WTC11 (cell line): Measurements from ENCODE around the gene POLR3B. TPM values are rescaled to one million over a fixed set of nuclear protein-coding genes. Genes with fewer than 3 reads are reported as not detected.

Experiments used
- ATAC-seq: fragments of 200-7000 bp; cut with Tn5 transposase; 2 replicates; pipeline ENCODE4 v1.10.0; 2021; ENCODE audit warnings: mild to moderate bottlenecking, moderate library complexity
- CTCF ChIA-PET: fragments of 300-600 bp; sonication (Branson Sonifier 250); formaldehyde crosslinking; loops from one replicate; lab custom pipeline; 2021; ENCODE audit warnings: antibody characterized with exemption; lab: Charles Lee
- POLR2A ChIA-PET: fragments of 350-600 bp; sonication (Branson Sonifier 250); formaldehyde crosslinking; loops from one replicate; lab custom pipeline; 2021; ENCODE audit warnings: antibody characterized with exemption; lab: Charles Lee
- DNase-seq: peaks from one replicate; pipeline ENCODE4 v3.0.0; 2021; ENCODE audit warnings: low spot score
- H3K27ac Mint-ChIP-seq: 2 replicates; pipeline ENCODE4 v1.8.0; 2021; ENCODE audit warnings: mixed read lengths
- H3K27me3 Mint-ChIP-seq: 2 replicates; pipeline ENCODE4 v1.8.0; 2021; ENCODE audit warnings: low read depth, mild to moderate bottlenecking, moderate library complexity, mixed read lengths
- H3K36me3 Mint-ChIP-seq: 2 replicates; pipeline ENCODE4 v1.8.0; 2021; ENCODE audit warnings: mixed read lengths
- H3K4me1 Mint-ChIP-seq: 2 replicates; pipeline ENCODE4 v1.8.0; 2022; ENCODE audit warnings: mixed read lengths
- H3K4me3 Mint-ChIP-seq: 2 replicates; pipeline ENCODE4 v1.8.0; 2021; ENCODE audit warnings: mild to moderate bottlenecking, moderate library complexity, mixed read lengths
- H3K9me3 Mint-ChIP-seq: 2 replicates; pipeline ENCODE4 v1.8.0; 2021; ENCODE audit warnings: mixed read lengths
- ESRRA ChIP-seq: sonication (generic); formaldehyde crosslinking; IDR thresholded peaks from 2 replicates; pipeline ENCODE4 v1.8.1; 2022; ENCODE audit warnings: mild to moderate bottlenecking, missing genetic modification reagents, borderline replicate concordance
- GRHL2 ChIP-seq: fragments of 250-450 bp; sonication (Bioruptor Pico); IDR thresholded peaks from 2 replicates; pipeline ENCODE4 v1.8.0; 2022; ENCODE audit warnings: mild to moderate bottlenecking, moderate library complexity; ENCODE audit not compliant: insufficient replicate concordance, severe bottlenecking
- KAT7 ChIP-seq: sonication (generic); formaldehyde crosslinking; IDR thresholded peaks from 2 replicates; pipeline ENCODE4 v1.8.1; 2023; ENCODE audit warnings: missing genetic modification reagents, mild to moderate bottlenecking, borderline replicate concordance
- PRRX2 ChIP-seq: fragments of 250-450 bp; sonication (Bioruptor Pico); IDR thresholded peaks from 2 replicates; pipeline ENCODE4 v1.8.0; 2021; ENCODE audit warnings: mild to moderate bottlenecking
- RELA ChIP-seq: sonication (generic); formaldehyde crosslinking; IDR thresholded peaks from 2 replicates; pipeline ENCODE4 v1.8.1; 2022; ENCODE audit warnings: missing genetic modification reagents, mild to moderate bottlenecking, borderline replicate concordance
- SMAD4 ChIP-seq: sonication (generic); formaldehyde crosslinking; IDR thresholded peaks from 2 replicates; pipeline ENCODE4 v1.8.0; 2022; ENCODE audit warnings: mild to moderate bottlenecking, missing genetic modification reagents
- TCF7 ChIP-seq: sonication (generic); formaldehyde crosslinking; IDR thresholded peaks from 2 replicates; pipeline ENCODE4 v1.8.0; 2022; ENCODE audit warnings: mild to moderate bottlenecking, low read depth, missing genetic modification reagents, moderate library complexity
- TEAD4 ChIP-seq: sonication (generic); formaldehyde crosslinking; IDR thresholded peaks from 2 replicates; pipeline ENCODE4 v1.8.0; 2022; ENCODE audit warnings: mild to moderate bottlenecking, missing genetic modification reagents
- TP53 ChIP-seq: sonication (generic); formaldehyde crosslinking; IDR thresholded peaks from 2 replicates; pipeline ENCODE4 v1.8.1; 2023; ENCODE audit warnings: mild to moderate bottlenecking, missing genetic modification reagents
- ZNF263 ChIP-seq: sonication (generic); formaldehyde crosslinking; IDR thresholded peaks from 2 replicates; pipeline ENCODE4 v1.8.1; 2022; ENCODE audit warnings: low read depth, mild to moderate bottlenecking, moderate library complexity, missing genetic modification reagents
- total RNA-seq: library from RNA; stranded (reverse); gene quantifications from 3 replicates; pipeline ENCODE4 v1.2.3, GENCODE V29; 2021
- TF ChIP-seq, protein P1 (sequence below): sonication (generic); formaldehyde crosslinking; IDR thresholded peaks from 2 replicates; pipeline ENCODE4 v1.8.0; 2023; ENCODE audit warnings: missing genetic modification reagents, mild to moderate bottlenecking, borderline replicate concordance
- TF ChIP-seq, protein P2 (sequence below): sonication (generic); formaldehyde crosslinking; IDR thresholded peaks from 2 replicates; pipeline ENCODE4 v1.8.0; 2022; ENCODE audit warnings: mild to moderate bottlenecking, missing genetic modification reagents
- TF ChIP-seq, protein P3 (sequence below): sonication (generic); formaldehyde crosslinking; conservative IDR thresholded peaks from 2 replicates; pipeline ENCODE4 v1.8.1; 2022; ENCODE audit warnings: mild to moderate bottlenecking, missing genetic modification reagents
- TF ChIP-seq, protein P4 (sequence below): sonication (generic); formaldehyde crosslinking; IDR thresholded peaks from 2 replicates; pipeline ENCODE4 v1.8.1; 2023; ENCODE audit warnings: mild to moderate bottlenecking, missing genetic modification reagents, moderate library complexity
- TF ChIP-seq, protein P5 (sequence below): fragments of 250-450 bp; sonication (Bioruptor Pico); IDR thresholded peaks from 2 replicates; pipeline ENCODE4 v1.9.0; 2021; ENCODE audit warnings: mild to moderate bottlenecking
- TF ChIP-seq, protein P6 (sequence below): fragments of 250-450 bp; sonication (Bioruptor Pico); IDR thresholded peaks from 2 replicates; pipeline ENCODE4 v1.9.0; 2021; ENCODE audit warnings: mild to moderate bottlenecking, borderline replicate concordance

POLR3B gene
- total RNA-seq, 1 experiment from 2014 or later, result 9.0 TPM

DNA sequence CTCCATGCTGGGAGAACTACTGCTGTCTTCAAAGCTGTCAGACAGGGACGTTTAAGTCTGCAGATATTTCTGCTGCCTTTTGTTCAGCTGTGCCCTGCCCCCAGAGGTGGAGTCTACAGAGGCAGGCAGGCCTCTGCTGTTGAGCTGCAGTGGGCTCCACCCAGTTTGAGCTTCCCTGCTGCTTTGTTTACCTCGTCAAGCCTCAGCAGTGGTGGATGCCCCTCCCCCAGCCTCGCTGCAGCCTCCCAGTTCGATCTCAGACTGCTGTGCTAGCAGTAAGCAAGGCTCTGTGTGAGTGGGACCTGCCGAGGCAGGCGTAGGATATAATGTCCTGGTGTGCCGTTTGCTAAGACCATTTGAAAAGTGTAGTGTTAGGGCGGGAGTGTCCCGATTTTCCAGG lies 193.9 kb downstream of the POLR3B start (continued):
- TF ChIP-seq, protein P1, sequence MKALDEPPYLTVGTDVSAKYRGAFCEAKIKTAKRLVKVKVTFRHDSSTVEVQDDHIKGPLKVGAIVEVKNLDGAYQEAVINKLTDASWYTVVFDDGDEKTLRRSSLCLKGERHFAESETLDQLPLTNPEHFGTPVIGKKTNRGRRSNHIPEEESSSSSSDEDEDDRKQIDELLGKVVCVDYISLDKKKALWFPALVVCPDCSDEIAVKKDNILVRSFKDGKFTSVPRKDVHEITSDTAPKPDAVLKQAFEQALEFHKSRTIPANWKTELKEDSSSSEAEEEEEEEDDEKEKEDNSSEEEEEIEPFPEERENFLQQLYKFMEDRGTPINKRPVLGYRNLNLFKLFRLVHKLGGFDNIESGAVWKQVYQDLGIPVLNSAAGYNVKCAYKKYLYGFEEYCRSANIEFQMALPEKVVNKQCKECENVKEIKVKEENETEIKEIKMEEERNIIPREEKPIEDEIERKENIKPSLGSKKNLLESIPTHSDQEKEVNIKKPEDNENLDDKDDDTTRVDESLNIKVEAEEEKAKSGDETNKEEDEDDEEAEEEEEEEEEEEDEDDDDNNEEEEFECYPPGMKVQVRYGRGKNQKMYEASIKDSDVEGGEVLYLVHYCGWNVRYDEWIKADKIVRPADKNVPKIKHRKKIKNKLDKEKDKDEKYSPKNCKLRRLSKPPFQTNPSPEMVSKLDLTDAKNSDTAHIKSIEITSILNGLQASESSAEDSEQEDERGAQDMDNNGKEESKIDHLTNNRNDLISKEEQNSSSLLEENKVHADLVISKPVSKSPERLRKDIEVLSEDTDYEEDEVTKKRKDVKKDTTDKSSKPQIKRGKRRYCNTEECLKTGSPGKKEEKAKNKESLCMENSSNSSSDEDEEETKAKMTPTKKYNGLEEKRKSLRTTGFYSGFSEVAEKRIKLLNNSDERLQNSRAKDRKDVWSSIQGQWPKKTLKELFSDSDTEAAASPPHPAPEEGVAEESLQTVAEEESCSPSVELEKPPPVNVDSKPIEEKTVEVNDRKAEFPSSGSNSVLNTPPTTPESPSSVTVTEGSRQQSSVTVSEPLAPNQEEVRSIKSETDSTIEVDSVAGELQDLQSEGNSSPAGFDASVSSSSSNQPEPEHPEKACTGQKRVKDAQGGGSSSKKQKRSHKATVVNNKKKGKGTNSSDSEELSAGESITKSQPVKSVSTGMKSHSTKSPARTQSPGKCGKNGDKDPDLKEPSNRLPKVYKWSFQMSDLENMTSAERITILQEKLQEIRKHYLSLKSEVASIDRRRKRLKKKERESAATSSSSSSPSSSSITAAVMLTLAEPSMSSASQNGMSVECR, result no peak
- no peak for TF ChIP-seq SMAD4 (CRISPR knock-in tag)
- TF ChIP-seq ESRRA (CRISPR knock-in tag), result no peak
- no peak for TF ChIP-seq KAT7 (CRISPR knock-in tag)
- no peak for TF ChIP-seq TCF7 (CRISPR knock-in tag)
- no peak for TF ChIP-seq ZNF263 (CRISPR knock-in tag)
- TF ChIP-seq, protein P2, sequence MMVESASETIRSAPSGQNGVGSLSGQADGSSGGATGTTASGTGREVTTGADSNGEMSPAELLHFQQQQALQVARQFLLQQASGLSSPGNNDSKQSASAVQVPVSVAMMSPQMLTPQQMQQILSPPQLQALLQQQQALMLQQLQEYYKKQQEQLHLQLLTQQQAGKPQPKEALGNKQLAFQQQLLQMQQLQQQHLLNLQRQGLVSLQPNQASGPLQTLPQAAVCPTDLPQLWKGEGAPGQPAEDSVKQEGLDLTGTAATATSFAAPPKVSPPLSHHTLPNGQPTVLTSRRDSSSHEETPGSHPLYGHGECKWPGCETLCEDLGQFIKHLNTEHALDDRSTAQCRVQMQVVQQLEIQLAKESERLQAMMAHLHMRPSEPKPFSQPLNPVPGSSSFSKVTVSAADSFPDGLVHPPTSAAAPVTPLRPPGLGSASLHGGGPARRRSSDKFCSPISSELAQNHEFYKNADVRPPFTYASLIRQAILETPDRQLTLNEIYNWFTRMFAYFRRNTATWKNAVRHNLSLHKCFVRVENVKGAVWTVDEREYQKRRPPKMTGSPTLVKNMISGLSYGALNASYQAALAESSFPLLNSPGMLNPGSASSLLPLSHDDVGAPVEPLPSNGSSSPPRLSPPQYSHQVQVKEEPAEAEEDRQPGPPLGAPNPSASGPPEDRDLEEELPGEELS (CRISPR knock-in tag), result no peak
- TF ChIP-seq PRRX2 (CRISPR knock-in tag), result no peak

DNA sequence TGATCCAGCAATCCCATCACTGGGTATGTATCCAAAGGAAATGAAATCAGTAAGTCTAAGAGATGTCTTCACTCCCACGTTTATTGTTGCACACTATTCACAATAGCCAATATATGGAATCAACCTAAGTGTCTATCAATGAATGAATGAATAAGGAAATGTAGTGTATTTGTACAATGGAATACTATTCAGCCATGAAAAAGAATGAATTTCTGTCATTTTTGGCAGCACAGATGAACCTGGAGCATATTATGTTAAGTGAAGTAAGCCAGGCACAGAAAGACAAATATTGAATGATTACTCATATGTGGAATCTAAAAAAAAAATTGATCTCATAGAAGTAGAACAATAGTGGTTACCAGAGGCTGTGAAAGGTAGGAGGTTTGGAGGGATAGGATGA lies 194.7 kb downstream of the POLR3B start:
- no peak for DNase-seq
- Mint-ChIP-seq H3K4me1 (no peaks in the 10 kb centered on the region), H3K27ac (no peak overlapping the region), H3K36me3 (peaks cover 30% of the 10 kb centered on the region), H3K9me3 (peaks cover 47% of the 10 kb centered on the region), H3K27me3 (peaks cover 27% of the 10 kb centered on the region), H3K4me3 (no peak overlapping the region)
- no peak for ATAC-seq
- TF ChIP-seq TP53 (CRISPR knock-in tag) (no peak), GRHL2 (CRISPR knock-in tag) (no peak), TEAD4 (no peak), RELA (CRISPR knock-in tag) (no peak), ESRRA (CRISPR knock-in tag) (no peak), PRRX2 (CRISPR knock-in tag) (no peak)
- TF ChIP-seq, protein P3, sequence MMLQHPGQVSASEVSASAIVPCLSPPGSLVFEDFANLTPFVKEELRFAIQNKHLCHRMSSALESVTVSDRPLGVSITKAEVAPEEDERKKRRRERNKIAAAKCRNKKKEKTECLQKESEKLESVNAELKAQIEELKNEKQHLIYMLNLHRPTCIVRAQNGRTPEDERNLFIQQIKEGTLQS (CRISPR knock-in tag), result no peak
- TF ChIP-seq, protein P4, sequence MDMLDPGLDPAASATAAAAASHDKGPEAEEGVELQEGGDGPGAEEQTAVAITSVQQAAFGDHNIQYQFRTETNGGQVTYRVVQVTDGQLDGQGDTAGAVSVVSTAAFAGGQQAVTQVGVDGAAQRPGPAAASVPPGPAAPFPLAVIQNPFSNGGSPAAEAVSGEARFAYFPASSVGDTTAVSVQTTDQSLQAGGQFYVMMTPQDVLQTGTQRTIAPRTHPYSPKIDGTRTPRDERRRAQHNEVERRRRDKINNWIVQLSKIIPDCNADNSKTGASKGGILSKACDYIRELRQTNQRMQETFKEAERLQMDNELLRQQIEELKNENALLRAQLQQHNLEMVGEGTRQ, result no peak
- TF ChIP-seq, protein P5, sequence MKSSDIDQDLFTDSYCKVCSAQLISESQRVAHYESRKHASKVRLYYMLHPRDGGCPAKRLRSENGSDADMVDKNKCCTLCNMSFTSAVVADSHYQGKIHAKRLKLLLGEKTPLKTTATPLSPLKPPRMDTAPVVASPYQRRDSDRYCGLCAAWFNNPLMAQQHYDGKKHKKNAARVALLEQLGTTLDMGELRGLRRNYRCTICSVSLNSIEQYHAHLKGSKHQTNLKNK (CRISPR knock-in tag), result no peak
- TF ChIP-seq, protein P6, sequence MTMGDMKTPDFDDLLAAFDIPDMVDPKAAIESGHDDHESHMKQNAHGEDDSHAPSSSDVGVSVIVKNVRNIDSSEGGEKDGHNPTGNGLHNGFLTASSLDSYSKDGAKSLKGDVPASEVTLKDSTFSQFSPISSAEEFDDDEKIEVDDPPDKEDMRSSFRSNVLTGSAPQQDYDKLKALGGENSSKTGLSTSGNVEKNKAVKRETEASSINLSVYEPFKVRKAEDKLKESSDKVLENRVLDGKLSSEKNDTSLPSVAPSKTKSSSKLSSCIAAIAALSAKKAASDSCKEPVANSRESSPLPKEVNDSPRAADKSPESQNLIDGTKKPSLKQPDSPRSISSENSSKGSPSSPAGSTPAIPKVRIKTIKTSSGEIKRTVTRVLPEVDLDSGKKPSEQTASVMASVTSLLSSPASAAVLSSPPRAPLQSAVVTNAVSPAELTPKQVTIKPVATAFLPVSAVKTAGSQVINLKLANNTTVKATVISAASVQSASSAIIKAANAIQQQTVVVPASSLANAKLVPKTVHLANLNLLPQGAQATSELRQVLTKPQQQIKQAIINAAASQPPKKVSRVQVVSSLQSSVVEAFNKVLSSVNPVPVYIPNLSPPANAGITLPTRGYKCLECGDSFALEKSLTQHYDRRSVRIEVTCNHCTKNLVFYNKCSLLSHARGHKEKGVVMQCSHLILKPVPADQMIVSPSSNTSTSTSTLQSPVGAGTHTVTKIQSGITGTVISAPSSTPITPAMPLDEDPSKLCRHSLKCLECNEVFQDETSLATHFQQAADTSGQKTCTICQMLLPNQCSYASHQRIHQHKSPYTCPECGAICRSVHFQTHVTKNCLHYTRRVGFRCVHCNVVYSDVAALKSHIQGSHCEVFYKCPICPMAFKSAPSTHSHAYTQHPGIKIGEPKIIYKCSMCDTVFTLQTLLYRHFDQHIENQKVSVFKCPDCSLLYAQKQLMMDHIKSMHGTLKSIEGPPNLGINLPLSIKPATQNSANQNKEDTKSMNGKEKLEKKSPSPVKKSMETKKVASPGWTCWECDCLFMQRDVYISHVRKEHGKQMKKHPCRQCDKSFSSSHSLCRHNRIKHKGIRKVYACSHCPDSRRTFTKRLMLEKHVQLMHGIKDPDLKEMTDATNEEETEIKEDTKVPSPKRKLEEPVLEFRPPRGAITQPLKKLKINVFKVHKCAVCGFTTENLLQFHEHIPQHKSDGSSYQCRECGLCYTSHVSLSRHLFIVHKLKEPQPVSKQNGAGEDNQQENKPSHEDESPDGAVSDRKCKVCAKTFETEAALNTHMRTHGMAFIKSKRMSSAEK (CRISPR knock-in tag), result no peak
- ChIA-PET CTCF (no interaction called here), POLR2A (no interaction called here)
